ENCODE data around the gene HOXD9.

- no peak for TF ChIP-seq SP1 (CRISPR knock-in tag; conservative IDR thresholded peaks at IDR 0.05)
- no peak for TF ChIP-seq TP53 (CRISPR knock-in tag; IDR thresholded peaks at IDR 0.05)
- TF ChIP-seq CTCF (IDR thresholded peaks at IDR 0.05) = no peak
- TF ChIP-seq ZBTB21 (CRISPR knock-in tag; IDR thresholded peaks at IDR 0.05; ENCODE audit: borderline replicate concordance) = no peak
- TF ChIP-seq CREB1 (CRISPR knock-in tag; IDR thresholded peaks at IDR 0.05) = no peak
- TF ChIP-seq MAX (CRISPR knock-in tag; IDR thresholded peaks at IDR 0.05) = no peak
- no peak for TF ChIP-seq ERG (CRISPR knock-in tag; IDR thresholded peaks at IDR 0.05)
- no peak for TF ChIP-seq ATF3 (CRISPR knock-in tag; conservative IDR thresholded peaks at IDR 0.05)
- TF ChIP-seq IRF2 (CRISPR knock-in tag; IDR thresholded peaks at IDR 0.05; ENCODE audit: borderline replicate concordance, low read depth) = no peak
- no peak for TF ChIP-seq USF2 (CRISPR knock-in tag; IDR thresholded peaks at IDR 0.05)
- TF ChIP-seq FOXP1 (CRISPR knock-in tag; IDR thresholded peaks at IDR 0.05; ENCODE audit: borderline replicate concordance) = no peak
Measured at GRCh38 chr2:176120364-176121189, 1.9 kb upstream of the HOXD9 start.

Data from WTC11 (cell line).